HG03354 (cell line): ENCODE data around the gene PIK3C3.
"Not testable (repeated sequence)": the region's sequence is repeated elsewhere in the genome, so short reads cannot be mapped to it uniquely, and the experiment has no call there.

Source experiments
- ATAC-seq: cut with Tn5 transposase; IDR thresholded peaks from one replicate; pipeline ENCODE4 v1.9.1; 2021; ENCODE audit warnings: mild to moderate bottlenecking; ENCODE audit not compliant: unreplicated experiment, poor library complexity, severe bottlenecking

PIK3C3 gene

DNA sequence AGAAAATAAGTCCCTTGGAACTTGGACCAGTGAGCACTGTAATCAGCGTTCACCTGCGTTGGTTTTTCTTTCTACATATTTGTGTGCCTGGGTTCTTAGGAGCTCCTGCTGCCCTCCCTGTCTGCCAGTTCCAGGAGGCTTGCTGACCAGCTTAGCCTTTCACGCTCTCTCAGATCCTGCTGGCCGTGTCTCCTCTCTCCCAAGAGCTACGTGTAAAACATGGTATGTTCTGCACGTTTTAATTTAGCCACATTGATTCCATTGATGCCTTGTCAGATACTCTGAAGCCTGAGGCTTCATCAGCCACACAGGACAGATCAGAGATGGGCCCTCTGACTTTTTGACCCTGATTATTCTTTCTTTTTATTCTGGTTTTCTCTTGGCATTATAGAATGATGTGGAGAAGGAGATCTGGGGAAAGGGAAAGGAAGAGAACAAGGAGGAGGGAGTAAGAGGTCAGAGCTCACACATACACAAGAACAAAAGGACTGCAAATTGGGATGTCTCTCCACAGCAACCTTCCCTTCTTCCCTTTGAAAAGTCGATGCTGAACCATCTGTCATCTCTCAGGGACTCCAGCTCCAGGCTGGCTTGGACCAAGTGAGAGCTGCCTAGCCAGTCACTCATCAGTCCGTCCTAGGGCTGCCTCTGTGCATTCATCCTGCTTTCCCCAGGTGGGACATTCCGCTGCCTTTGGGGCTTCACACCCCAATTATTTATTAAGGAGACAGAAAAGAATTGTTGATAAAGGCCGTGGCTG, 152.8 kb downstream of the PIK3C3 start:
- no peak for ATAC-seq

DNA sequence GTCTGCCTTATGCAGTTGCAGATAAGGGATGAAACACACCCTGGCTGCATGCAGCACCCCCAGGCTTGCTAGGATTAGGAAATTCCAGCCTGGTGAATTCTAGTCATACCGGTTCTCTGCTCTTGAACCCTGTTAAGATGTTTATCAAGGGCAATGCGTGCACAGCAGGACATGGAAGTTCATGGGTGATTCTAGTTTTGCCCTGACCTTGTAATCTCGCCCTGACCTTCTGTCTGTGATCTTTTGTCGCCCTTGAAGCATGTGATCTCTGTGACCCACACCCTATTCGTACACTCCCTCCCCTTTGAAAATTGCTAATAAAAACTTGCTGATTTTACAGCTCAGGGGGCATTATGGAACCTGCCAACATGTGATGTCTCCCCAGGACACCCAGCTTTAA, 157.1 kb downstream of the PIK3C3 start:
- ATAC-seq: not testable (repeated sequence)

DNA sequence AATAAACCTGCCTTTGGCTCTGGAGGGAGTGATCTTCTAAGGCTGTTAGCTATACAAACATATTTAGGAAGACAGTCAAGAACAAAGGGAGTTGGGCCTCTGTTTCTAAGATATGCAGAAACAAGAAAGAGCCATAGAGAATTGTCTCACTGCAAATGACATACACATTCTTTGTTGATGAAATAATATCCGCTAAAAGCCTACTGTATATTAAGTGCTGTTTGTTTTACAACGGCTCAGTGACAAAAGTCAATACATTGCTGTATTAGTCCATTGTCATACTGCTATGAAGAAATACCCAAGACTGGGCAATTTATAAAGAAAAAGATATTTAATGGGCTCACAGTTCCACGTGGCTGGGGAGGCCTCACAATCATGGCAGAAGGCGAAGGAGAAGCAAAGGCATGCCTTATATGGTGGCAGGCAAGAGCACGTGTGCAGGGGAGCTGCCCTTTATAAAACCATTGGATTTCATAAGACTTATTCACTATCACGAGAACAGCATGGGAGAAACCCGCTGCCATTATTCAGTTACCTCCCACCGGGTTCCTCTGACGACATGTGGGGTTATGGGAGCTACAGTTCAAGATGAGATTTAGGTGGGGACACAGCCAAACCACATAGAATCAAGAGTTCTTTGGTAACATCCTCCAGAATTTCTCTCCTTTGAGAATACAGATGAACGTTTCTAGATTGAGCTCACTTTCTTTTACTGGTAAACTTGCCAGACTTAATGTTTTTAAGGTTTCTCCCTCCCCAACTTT, 157.8 kb downstream of the PIK3C3 start:
- no peak for ATAC-seq

- peak; percentile 43 for ATAC-seq
Measured at GRCh38 chr18:42113529-42114191, 158.6 kb downstream of the PIK3C3 start.

DNA sequence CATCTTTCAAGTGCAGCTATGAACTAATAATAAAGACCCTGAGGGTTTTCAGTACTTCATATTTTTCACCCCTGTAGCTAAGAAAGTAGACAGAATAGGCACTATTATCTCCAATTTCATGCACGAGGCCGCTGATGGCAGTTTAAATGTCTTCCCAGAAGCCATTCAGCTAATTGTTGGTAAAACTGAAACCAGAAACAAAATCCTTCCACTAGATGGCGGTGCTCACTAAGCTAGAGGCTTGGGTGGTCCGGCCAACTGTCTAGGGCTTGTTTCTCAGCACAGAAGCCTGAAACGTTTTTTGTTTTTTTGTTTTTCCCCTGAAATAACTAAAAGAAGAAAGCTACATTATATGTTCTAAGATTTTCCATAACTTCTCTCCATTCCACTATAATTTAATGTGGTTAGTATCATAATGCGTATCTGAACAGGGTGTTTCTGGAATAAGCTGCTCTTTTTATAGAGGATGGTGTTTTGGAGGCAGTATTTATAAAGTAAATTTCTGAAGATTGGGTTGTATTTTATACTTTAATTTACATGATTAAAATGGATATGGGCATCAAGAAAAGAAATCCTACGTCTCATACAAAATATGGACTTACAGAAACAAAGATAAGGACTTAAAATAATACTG, 159.4 kb downstream of the PIK3C3 start:
- peak; percentile 96 for ATAC-seq

GRCh38 chr18:42126586-42126985, 171.6 kb downstream of the PIK3C3 start:
- no peak for ATAC-seq

DNA sequence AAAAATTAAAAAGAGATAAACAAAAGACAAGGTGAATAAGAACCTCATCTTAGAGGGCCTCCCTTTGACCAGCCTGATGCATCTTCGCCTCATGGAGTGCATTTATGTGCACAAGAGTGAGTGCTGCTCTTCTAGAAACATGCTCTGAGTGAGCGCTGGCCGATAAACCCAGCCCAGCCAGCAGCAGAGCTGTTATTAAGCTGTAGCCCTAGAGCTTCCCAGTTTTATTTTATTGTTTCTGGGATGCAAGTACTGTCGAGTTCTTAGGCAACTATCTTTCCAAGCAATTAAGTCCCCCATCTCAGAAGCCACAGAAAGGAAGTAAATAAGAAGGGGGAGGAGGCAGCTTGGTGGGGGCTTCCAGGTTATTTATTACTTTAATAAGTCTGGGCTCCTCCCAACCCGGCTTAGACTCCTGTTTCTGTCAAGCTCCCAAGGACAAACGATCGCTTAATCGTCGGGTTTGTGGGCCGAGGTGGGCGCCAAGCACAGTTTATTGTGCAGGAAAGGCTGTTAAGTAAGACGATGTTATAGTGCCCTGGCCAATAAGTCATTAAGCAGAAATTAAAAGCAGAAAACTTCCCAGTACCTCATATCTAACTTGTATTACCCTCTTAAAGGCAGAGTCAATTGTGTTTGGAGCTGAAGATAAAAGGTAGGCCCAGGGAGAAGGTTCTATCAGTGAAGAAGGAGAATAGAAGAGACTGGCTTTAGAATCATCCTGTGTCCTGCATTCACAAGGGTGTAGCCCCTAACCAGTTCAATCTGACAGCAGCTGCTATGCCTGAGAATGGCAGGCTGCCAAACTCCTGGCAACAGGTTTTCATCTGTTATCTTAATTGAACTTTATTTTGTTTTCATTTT, 176.3 kb downstream of the PIK3C3 start:
- ATAC-seq: no peak

GRCh38 chr18:42131930-42132244, 176.9 kb downstream of the PIK3C3 start:
- no peak for ATAC-seq
